Endothelial cell of umbilical vein (primary cell): Measurements from ENCODE around the gene ZNF398. TPM values are rescaled to one million over a fixed set of nuclear protein-coding genes. Genes with fewer than 3 reads are reported as not detected.

ENCODE experiments used
- BruUV-seq: library from RNA; stranded (reverse); fragments of 400-500 nt; replicated peaks from 2 replicates; lab custom pipeline; 2021; lab: Mats Ljungman, UMichigan
- CTCF ChIA-PET: fragments of 300-600, 350-600 bp; sonication (Branson Sonifier 250); formaldehyde crosslinking; loops from one replicate; lab custom pipeline; 2021; ENCODE audit warnings: antibody characterized with exemption, inconsistent platforms; lab: Charles Lee
- POLR2A ChIA-PET: fragments of 300-600, 350-600 bp; sonication (Branson Sonifier 250); formaldehyde crosslinking; loops from one replicate; lab custom pipeline; 2021; ENCODE audit warnings: antibody characterized with exemption, inconsistent platforms; lab: Charles Lee
- DNase-seq: peaks from one replicate; pipeline ENCODE4 v3.0.0-alpha.2; 2011; ENCODE audit warnings: low read depth, low spot score
- FAIRE-seq: peaks from 2 replicates; lab custom pipeline; 2011; peaks lifted over from hg19 to GRCh38; lab: Jason Lieb, UNC
- H2AFZ ChIP-seq: 2 replicates; pipeline ENCODE4 v1.6.0; 2012; ENCODE audit warnings: low read depth, low read length, control low read depth, inconsistent platforms
- H3K27ac ChIP-seq: 2 replicates; pipeline ENCODE4 v1.5.1; 2011; ENCODE audit warnings: low read depth, mild to moderate bottlenecking, control low read depth, low read length, moderate library complexity; ENCODE audit not compliant: insufficient read depth
- H3K27me3 ChIP-seq, 2 experiments: 2 replicates each; pipeline versions ENCODE4 v1.6.0 to v1.6.1; 2011; ENCODE audit warnings: low read length in 2 of 2, mixed read lengths in 1 of 2; ENCODE audit not compliant: control insufficient read depth in 2 of 2, insufficient read depth in 2 of 2
- H3K36me3 ChIP-seq, 2 experiments: 2 replicates in 1 of 2; 3 replicates in 1 of 2; pipeline ENCODE4 v1.5.1; 2011; ENCODE audit warnings: low read length in 2 of 2, mild to moderate bottlenecking in 1 of 2, moderate library complexity in 1 of 2; ENCODE audit not compliant: control insufficient read depth in 2 of 2, insufficient read depth in 2 of 2; ENCODE audit errors: extremely low read depth in 1 of 2
- H3K4me1 ChIP-seq: 3 replicates; pipeline ENCODE4 v1.5.1; 2011; ENCODE audit warnings: mild to moderate bottlenecking, low read length; ENCODE audit not compliant: control insufficient read depth, insufficient read depth; ENCODE audit errors: extremely low read depth
- H3K4me2 ChIP-seq: 2 replicates; pipeline ENCODE4 v1.6.1; 2011; ENCODE audit warnings: low read length, control low read depth, mixed read lengths; ENCODE audit not compliant: insufficient read depth
- H3K4me3 ChIP-seq, 3 experiments: fragments of 200-600 bp in 1 of 3; sonication (generic), shearing (Covaris generic) in 1 of 3; replicated peaks in 1 of 3; 2 replicates each; pipeline ENCODE4 v1.5.1; 2011 to 2016; ENCODE audit warnings: control low read depth in 3 of 3, low read length in 3 of 3, mild to moderate bottlenecking in 2 of 3, inconsistent platforms in 1 of 3, low read depth in 1 of 3, moderate library complexity in 1 of 3; ENCODE audit not compliant: insufficient read depth in 1 of 3
- H3K79me2 ChIP-seq: 2 replicates; pipeline ENCODE4 v1.6.0; 2012; ENCODE audit warnings: low read length, inconsistent platforms; ENCODE audit not compliant: control insufficient read depth, insufficient read depth
- H3K9ac ChIP-seq: replicated peaks from 2 replicates; pipeline ENCODE3; 2011; ENCODE audit warnings: low read length, control low read depth; ENCODE audit not compliant: insufficient read depth; ENCODE audit errors: extremely low read depth
- H3K9me1 ChIP-seq: replicated peaks from 3 replicates; pipeline ENCODE4 v1.6.0; 2011; ENCODE audit warnings: mild to moderate bottlenecking, low read length; ENCODE audit not compliant: control insufficient read depth, insufficient read depth; ENCODE audit errors: extremely low read depth
- H3K9me3 ChIP-seq: replicated peaks from 2 replicates; pipeline ENCODE4 v1.5.1; 2012; ENCODE audit warnings: low read length, inconsistent platforms; ENCODE audit not compliant: control insufficient read depth, insufficient read depth
- H4K20me1 ChIP-seq: replicated peaks from 2 replicates; pipeline ENCODE3; 2011; ENCODE audit warnings: mild to moderate bottlenecking, low read length; ENCODE audit not compliant: control insufficient read depth, insufficient read depth; ENCODE audit errors: extremely low read depth
- CTCF ChIP-seq, 2 donors: IDR thresholded peaks; 1 replicate in 1 of 2; 2 replicates in 1 of 2; pipeline ENCODE4 v1.5.1; 2011; ENCODE audit warnings: low read length in 2 of 2, mild to moderate bottlenecking in 2 of 2, moderate library complexity in 2 of 2, control low read depth in 1 of 2, inconsistent platforms in 1 of 2, low read depth in 1 of 2; ENCODE audit not compliant: insufficient read depth in 1 of 2; ENCODE audit errors: extremely low read depth in 1 of 2
- EZH2 ChIP-seq: IDR thresholded peaks from 2 replicates; pipeline ENCODE4 v1.6.1; 2012; ENCODE audit warnings: borderline replicate concordance, low read depth, mild to moderate bottlenecking, moderate library complexity, low read length, inconsistent platforms; ENCODE audit not compliant: severe bottlenecking
- FOS ChIP-seq: IDR thresholded peaks from 2 replicates; pipeline ENCODE4 v1.6.1; 2011; ENCODE audit warnings: mild to moderate bottlenecking, low read length, moderate library complexity, borderline replicate concordance; ENCODE audit not compliant: insufficient read depth
- GATA2 ChIP-seq: IDR thresholded peaks from 2 replicates; pipeline ENCODE4 v1.7.0; 2011; ENCODE audit warnings: low read depth, mild to moderate bottlenecking, moderate library complexity, mixed read lengths, low read length; ENCODE audit not compliant: insufficient read length, insufficient read depth
- JUN ChIP-seq: IDR thresholded peaks from 2 replicates; pipeline ENCODE4 v1.6.1; 2011; ENCODE audit warnings: borderline replicate concordance, low read depth; ENCODE audit not compliant: insufficient read length, insufficient read depth
- MAX ChIP-seq: IDR thresholded peaks from 2 replicates; pipeline ENCODE4 v1.6.1; 2011; ENCODE audit not compliant: insufficient read depth, insufficient read length
- MYC ChIP-seq: IDR thresholded peaks from one replicate; pipeline ENCODE4 v1.6.1; 2011; ENCODE audit warnings: mild to moderate bottlenecking, low read depth, low read length
- POLR2A ChIP-seq: IDR thresholded peaks from 2 replicates; pipeline ENCODE4 v1.6.1; 2012; ENCODE audit warnings: low read depth, mild to moderate bottlenecking, control low read depth, low read length
- POLR2AphosphoS5 ChIP-seq: IDR thresholded peaks from 2 replicates; pipeline ENCODE4 v1.6.1; 2012; ENCODE audit warnings: low read depth, mild to moderate bottlenecking, control low read depth, low read length, moderate library complexity; ENCODE audit not compliant: insufficient read depth
- dilution Hi-C: fragments of 300-500 bp; cut with MboI; formaldehyde crosslinking; loops from one replicate; pipeline ENCODE4 v1.15.0; 2019; ENCODE audit warnings: low sequenced_read_pairs; ENCODE audit not compliant: extremely low pct_ligation_motif_present
- intact Hi-C: fragments of 100-400 bp; cut with micrococcal nuclease; formaldehyde crosslinking; loops from one replicate; pipeline ENCODE4 v1.10.0; 2022
- polyA plus RNA-seq, 4 experiments: library from polyadenylated mRNA; depleted of rRNA in 3 of 4; stranded (reverse) in 3 of 4; unstranded in 1 of 4; fragments of >200 nt; gene quantifications; 2 replicates each; pipeline versions ENCODE4 v1.2.1 to v1.2.3, GENCODE V29; 2011 to 2012; ENCODE audit warnings: missing spikeins in 1 of 4
- total RNA-seq: library from RNA; stranded (reverse); gene quantifications from 2 replicates; pipeline ENCODE4 v1.2.3, GENCODE V29; 2021

The ZNF398 gene
- total and polyA plus RNA-seq, 2 donors (not counting 3 experiments of a cell fraction or from before 2014, with no cell fraction given): 7.5 to 10.6 TPM

GRCh38 chr7:149130572-149131198 is 16.6 kb upstream of the ZNF398 start:
- Histone ChIP-seq H3K36me3 (no peaks in the 10 kb centered on the region), H3K9me1 (no peaks in the 10 kb centered on the region), H3K27ac (no peak overlapping the region), H3K4me3 (no peak overlapping the region), H4K20me1 (no peaks in the 10 kb centered on the region), H3K4me2 (no peak overlapping the region), H3K27me3 (no peaks in the 10 kb centered on the region), H3K79me2 (peaks cover 2% of the 10 kb centered on the region), H3K9ac (no peak overlapping the region), H3K4me1 (peaks cover 6% of the 10 kb centered on the region), H3K9me3 (peaks cover 6% of the 10 kb centered on the region), H2AFZ (no peak overlapping the region)
- no peak for FAIRE-seq
- intact Hi-C loops (no loop called here), dilution Hi-C loops (no loop called here)
- TF ChIP-seq GATA2 (no peak), MAX (no peak), EZH2 (no peak), FOS (no peak), JUN (no peak), CTCF (IDR thresholded peaks at IDR 0.05; ENCODE audit: extremely low read depth in 1 of 2, insufficient read depth in 1 of 2, low read depth in 1 of 2, low read length in 2 of 2) (no peak), POLR2AphosphoS5 (no peak), POLR2A (no peak), MYC (no peak)
- ChIA-PET POLR2A (no interaction called here), CTCF (no interaction called here)
- BruUV-seq: no TSS peak
- DNase-seq: no peak
